ENCODE measurements around the gene TOGARAM2. TPM values are rescaled to one million over a fixed set of nuclear protein-coding genes. Genes with fewer than 3 reads are reported as not detected.

TOGARAM2 gene
- total and polyA plus RNA-seq, 2 of the 8 experiments (the other 6 are each of a cell fraction or from before 2014, with no cell fraction given): 0.42 to 1.4 TPM

DNA sequence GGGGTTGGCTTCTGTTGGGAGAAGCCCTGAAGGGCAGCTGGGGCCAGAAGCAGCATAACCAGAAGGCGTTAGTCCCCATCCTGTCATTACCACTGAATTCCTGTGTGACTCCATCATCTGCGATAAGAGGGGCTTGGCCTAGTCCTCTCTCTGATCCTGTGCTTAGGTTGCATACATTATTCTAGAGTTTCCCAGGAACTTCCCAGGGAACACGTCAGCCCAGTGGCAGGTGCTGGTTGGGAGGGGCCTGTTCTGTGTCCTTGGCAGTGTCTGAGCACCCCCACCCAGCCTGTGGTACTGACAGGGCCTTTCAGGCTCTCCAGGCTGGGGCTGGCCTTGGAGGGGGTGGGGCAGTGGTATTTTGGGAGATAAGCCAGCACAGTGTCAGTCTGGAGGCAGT, 4.5 kb upstream of the TOGARAM2 start:
- no peaks in the 10 kb centered on the region for H3K23me2 ChIP-seq (ENCODE audit: low read depth, low read length)
- WGBS, 2 experiments (ENCODE audit: extremely low coverage in 1 of 2, insufficient coverage in 1 of 2, insufficient read length in 1 of 2, insufficient replicate concordance in 2 of 2, low coverage in 1 of 2, low lambda C conversion rate in 2 of 2, missing lambda C conversion rate in 1 of 2): 75% methylated on average over 3 of the region's 3 CpGs; no CpG with 5 or more reads in 1 of the 2 experiments
- H3K27ac ChIP-seq (ENCODE audit: low read depth, low read length): no peak overlapping the region
- H3K14ac ChIP-seq (ENCODE audit: insufficient read length): no peak overlapping the region
- POLR2A ChIA-PET (ENCODE audit: partially characterized antibody): no interaction called here
- FAIRE-seq (no peak), DNase-seq (ENCODE audit: low read depth in 1 of 2, low spot score in 2 of 2) (no peak)
- H4K8ac ChIP-seq (ENCODE audit: extremely low read depth, insufficient read depth, low read length): peak overlapping the region; percentile 22; the same call in 1 of the 2 replicates
- H3K4ac ChIP-seq (replicated peaks; ENCODE audit: insufficient read length, low read depth, low read length): no peak overlapping the region
- no peak overlapping the region for H4K91ac ChIP-seq (replicated peaks; ENCODE audit: insufficient read length, low read length)
- no peaks in the 10 kb centered on the region for H3K79me2 ChIP-seq (ENCODE audit: control insufficient read depth in 1 of 2, insufficient read depth in 2 of 2, low read length in 2 of 2)
- H2BK15ac ChIP-seq (ENCODE audit: low read length): no peak overlapping the region
- no peak overlapping the region for H2BK20ac ChIP-seq (ENCODE audit: low read length)
- H2BK5ac ChIP-seq (ENCODE audit: low read depth, low read length): no peak overlapping the region
- H3K27me3 ChIP-seq (replicated peaks in 1 of 4; ENCODE audit: control insufficient read depth in 3 of 4, extremely low read depth in 1 of 4, insufficient read depth in 3 of 4, low read length in 3 of 4): no peaks in the 10 kb centered on the region
- H4K20me1 ChIP-seq (replicated peaks in 1 of 2; ENCODE audit: control insufficient read depth in 1 of 2, insufficient read depth in 2 of 2, low read length in 2 of 2): no peaks in the 10 kb centered on the region
- no peak overlapping the region for H2BK120ac ChIP-seq (replicated peaks; ENCODE audit: low read depth, low read length)
- no peaks in the 10 kb centered on the region for H3K79me1 ChIP-seq (ENCODE audit: low read depth, low read length)
- H3K36me3 ChIP-seq (ENCODE audit: control insufficient read depth in 2 of 4, insufficient read depth in 4 of 4, low read length in 3 of 4): no peaks in the 10 kb centered on the region
- no peak overlapping the region for H3K9ac ChIP-seq (replicated peaks in 1 of 4; ENCODE audit: extremely low read depth in 1 of 4, low read depth in 3 of 4, low read length in 3 of 4)
- H4K5ac ChIP-seq (ENCODE audit: insufficient read length, low read depth, low read length): no peak overlapping the region
- H3K9me3 ChIP-seq (ENCODE audit: insufficient read depth in 2 of 2, low read depth in 1 of 2, low read length in 1 of 2): no peaks in the 10 kb centered on the region
- H3K56ac ChIP-seq (replicated peaks; ENCODE audit: insufficient read length, low read depth, low read length): no peak overlapping the region
- no peak overlapping the region for H2AK5ac ChIP-seq (ENCODE audit: low read depth, low read length)
- no peak overlapping the region for H3K4me2 ChIP-seq (ENCODE audit: insufficient read depth in 1 of 2, low read depth in 2 of 2, low read length in 2 of 2)
- CTCF ChIA-PET (ENCODE audit: partially characterized antibody): interaction anchor here (1.1 to 1.4 kb wide), 2 partner anchors 38 to 232 kb away, joined by 3 read pairs; no protein-coding TSS in a partner anchor
- peaks cover 0 to 2% (median 0%) of the 10 kb centered on the region in 4 experiments; a peak in 2 of 7 replicates for H3K4me1 ChIP-seq (replicated peaks in 1 of 4; ENCODE audit: control insufficient read depth in 3 of 4, insufficient read depth in 4 of 4, low read length in 3 of 4)
- no peak overlapping the region for H2AFZ ChIP-seq (ENCODE audit: low read length)
- H3K23ac ChIP-seq (ENCODE audit: insufficient read length): no peak overlapping the region
- H3K4me3 ChIP-seq (ENCODE audit: extremely low read depth in 1 of 4, insufficient read depth in 2 of 4, low read depth in 3 of 4, low read length in 4 of 4): no peak overlapping the region
- H3K18ac ChIP-seq (ENCODE audit: extremely low read depth, low read length): no peak overlapping the region
- no peak overlapping the region for H2BK12ac ChIP-seq (ENCODE audit: low read depth, low read length)
- TF ChIP-seq ZNF274 (IDR thresholded peaks at IDR 0.05; ENCODE audit: borderline replicate concordance, extremely low read depth, low read length): no peak

Measured in H1 (cell line).